Measurements from ENCODE around the gene NUCB1. TPM values are rescaled to one million over a fixed set of nuclear protein-coding genes. Genes with fewer than 3 reads are reported as not detected.

Gene NUCB1
- total and polyA plus RNA-seq, 9 of the 15 experiments (the other 6 are each of a cell fraction or from before 2014, with no cell fraction given), result 3.1 to 153 (median 71.7) TPM

DNA sequence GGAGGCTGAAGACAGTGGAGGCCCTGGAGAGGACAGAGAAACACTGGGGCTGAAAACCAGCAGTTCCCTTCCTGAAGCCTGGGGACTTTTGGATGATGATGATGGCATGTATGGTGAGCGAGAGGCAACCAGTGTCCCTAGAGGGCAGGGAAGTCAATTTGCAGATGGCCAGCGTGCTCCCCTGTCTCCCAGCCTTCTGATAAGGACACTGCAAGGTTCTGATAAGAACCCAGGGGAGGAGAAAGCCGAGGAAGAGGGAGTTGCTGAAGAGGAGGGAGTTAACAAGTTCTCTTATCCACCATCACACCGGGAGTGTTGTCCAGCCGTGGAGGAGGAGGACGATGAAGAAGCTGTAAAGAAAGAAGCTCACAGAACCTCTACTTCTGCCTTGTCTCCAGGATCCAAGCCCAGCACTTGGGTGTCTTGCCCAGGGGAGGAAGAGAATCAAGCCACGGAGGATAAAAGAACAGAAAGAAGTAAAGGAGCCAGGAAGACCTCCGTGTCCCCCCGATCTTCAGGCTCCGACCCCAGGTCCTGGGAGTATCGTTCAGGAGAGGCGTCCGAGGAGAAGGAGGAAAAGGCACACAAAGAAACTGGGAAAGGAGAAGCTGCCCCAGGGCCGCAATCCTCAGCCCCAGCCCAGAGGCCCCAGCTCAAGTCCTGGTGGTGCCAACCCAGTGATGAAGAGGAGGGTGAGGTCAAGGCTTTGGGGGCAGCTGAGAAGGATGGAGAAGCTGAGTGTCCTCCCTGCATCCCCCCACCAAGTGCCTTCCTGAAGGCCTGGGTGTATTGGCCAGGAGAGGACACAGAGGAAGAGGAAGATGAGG is 26.4 kb upstream of the NUCB1 start (continued):
- TF ChIP-seq CXXC5 (CRISPR knock-in tag; IDR thresholded peaks at IDR 0.05) (peak; percentile 92), KHSRP (IDR thresholded peaks at IDR 0.05) (peak; percentile 79), U2AF1 (optimal IDR thresholded peaks at IDR 0.05; ENCODE audit: low read depth, low read length) (no peak), MECOM (CRISPR knock-in tag; IDR thresholded peaks at IDR 0.05) (peak; percentile 70; the same call in 1 of the 2 replicates), ZNF311 (CRISPR knock-in tag; IDR thresholded peaks at IDR 0.05) (peak; percentile 84; the same call in 1 of the 2 replicates), NCOA2 (IDR thresholded peaks at IDR 0.05; ENCODE audit: partially characterized antibody in 2 of 2) (peak in 1 of 2 experiments; percentile 82), FIP1L1 (IDR thresholded peaks at IDR 0.05; ENCODE audit: low read depth, low read length, poor library complexity, severe bottlenecking) (no peak), ZNF184 (CRISPR knock-in tag; IDR thresholded peaks at IDR 0.05) (no peak), CSDE1 (IDR thresholded peaks at IDR 0.05) (0 out of 4 replicates have a peak, but pooled peaks of 1 of the 2 experiments have one; percentile 3), KDM5B (IDR thresholded peaks at IDR 0.05; ENCODE audit: insufficient replicate concordance, low read depth, low read length) (peak; percentile 45), SMARCC2 (IDR thresholded peaks at IDR 0.05; ENCODE audit: low read depth) (peak; percentile 85), POLR2B (IDR thresholded peaks at IDR 0.05; ENCODE audit: low read depth, partially characterized antibody) (peak; percentile 66), NCOR1 (IDR thresholded peaks at IDR 0.05) (peak; percentile 100), GATA2 (CRISPR knock-in tag; IDR thresholded peaks at IDR 0.05) (peak; percentile 99), TOE1 (IDR thresholded peaks at IDR 0.05; ENCODE audit: borderline replicate concordance) (peak; percentile 76), TOE1 (CRISPR knock-in tag; IDR thresholded peaks at IDR 0.05; ENCODE audit: borderline replicate concordance, low read depth) (no peak), PHTF2 (CRISPR knock-in tag; IDR thresholded peaks at IDR 0.05) (no peak)
- TF ChIP-seq, protein P1, sequence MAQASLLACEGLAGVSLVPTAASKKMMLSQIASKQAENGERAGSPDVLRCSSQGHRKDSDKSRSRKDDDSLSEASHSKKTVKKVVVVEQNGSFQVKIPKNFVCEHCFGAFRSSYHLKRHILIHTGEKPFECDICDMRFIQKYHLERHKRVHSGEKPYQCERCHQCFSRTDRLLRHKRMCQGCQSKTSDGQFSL (CRISPR knock-in tag; IDR thresholded peaks at IDR 0.05), result 0 out of 2 replicates have a peak, but pooled peaks have one; percentile 8
- TF ChIP-seq, protein P1 (tag; IDR thresholded peaks at IDR 0.05), result no peak
- TF ChIP-seq, protein P2, sequence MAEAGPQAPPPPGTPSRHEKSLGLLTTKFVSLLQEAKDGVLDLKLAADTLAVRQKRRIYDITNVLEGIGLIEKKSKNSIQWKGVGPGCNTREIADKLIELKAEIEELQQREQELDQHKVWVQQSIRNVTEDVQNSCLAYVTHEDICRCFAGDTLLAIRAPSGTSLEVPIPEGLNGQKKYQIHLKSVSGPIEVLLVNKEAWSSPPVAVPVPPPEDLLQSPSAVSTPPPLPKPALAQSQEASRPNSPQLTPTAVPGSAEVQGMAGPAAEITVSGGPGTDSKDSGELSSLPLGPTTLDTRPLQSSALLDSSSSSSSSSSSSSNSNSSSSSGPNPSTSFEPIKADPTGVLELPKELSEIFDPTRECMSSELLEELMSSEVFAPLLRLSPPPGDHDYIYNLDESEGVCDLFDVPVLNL (CRISPR knock-in tag; IDR thresholded peaks at IDR 0.05; ENCODE audit: low read depth), result no peak
- TF ChIP-seq, protein P3, sequence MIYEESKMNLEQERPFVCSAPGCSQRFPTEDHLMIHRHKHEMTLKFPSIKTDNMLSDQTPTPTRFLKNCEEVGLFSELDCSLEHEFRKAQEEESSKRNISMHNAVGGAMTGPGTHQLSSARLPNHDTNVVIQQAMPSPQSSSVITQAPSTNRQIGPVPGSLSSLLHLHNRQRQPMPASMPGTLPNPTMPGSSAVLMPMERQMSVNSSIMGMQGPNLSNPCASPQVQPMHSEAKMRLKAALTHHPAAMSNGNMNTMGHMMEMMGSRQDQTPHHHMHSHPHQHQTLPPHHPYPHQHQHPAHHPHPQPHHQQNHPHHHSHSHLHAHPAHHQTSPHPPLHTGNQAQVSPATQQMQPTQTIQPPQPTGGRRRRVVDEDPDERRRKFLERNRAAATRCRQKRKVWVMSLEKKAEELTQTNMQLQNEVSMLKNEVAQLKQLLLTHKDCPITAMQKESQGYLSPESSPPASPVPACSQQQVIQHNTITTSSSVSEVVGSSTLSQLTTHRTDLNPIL (CRISPR knock-in tag; IDR thresholded peaks at IDR 0.05), result no peak
